Measurements from ENCODE around the gene BRAF.
"Not testable (repeated sequence)": the region's sequence is repeated elsewhere in the genome, so short reads cannot be mapped to it uniquely, and the experiment has no call there.

Gene BRAF

DNA sequence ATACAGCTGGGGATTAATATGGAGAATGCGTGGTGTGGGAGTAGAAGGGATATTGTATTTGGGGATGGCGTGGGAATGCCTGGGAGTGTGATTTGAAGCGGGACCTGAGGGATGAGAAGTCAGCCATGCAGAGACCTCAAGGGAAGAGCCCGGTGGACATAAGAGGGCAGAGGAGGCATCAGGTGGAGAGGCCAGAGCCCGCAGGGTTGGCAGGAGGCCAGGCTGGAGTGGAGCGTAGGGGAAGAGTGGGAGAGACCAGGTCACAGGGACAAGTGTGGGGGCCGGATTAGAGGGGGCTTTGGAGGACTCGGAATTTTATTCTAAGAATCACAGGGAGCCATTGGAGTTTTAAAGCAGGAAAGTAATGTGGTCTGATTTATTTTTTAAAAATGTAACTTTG is 226.3 kb downstream of the BRAF start:
- DNase-seq: no peak

DNA sequence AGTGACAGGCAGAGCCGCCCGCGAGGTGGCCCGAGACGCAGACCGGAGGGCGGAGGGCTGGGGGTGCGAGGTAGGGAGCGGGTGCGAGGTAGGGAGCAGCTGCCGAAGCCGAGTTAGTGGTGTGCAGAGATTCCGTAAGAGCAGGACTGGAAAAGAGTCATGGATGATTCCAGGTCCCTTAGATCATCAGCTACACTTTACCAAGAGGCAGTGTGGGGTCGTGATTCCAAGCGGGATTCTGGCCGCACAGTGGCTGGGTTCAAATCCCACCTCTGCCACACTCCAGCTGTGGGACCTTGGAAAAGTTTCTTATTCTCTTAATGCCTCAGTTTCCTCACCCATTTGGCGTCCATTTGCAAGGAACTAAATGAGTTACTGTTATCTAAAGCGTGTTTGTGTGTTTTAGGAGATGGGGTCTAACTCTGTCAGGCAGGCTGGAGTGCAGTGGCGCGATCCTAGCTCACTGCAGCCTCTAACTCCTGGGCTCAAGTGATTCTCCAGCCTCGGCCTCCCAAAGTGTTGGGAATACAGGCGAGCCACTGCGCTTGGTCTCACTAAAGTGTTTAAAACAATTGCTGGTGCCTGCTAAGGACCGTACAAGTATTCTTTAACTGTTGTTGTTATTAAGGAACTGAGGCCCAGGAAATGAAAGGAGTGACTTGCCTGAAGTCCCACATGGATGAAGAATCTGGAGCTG is 227.1 kb downstream of the BRAF start:
- no peak for DNase-seq

DNA sequence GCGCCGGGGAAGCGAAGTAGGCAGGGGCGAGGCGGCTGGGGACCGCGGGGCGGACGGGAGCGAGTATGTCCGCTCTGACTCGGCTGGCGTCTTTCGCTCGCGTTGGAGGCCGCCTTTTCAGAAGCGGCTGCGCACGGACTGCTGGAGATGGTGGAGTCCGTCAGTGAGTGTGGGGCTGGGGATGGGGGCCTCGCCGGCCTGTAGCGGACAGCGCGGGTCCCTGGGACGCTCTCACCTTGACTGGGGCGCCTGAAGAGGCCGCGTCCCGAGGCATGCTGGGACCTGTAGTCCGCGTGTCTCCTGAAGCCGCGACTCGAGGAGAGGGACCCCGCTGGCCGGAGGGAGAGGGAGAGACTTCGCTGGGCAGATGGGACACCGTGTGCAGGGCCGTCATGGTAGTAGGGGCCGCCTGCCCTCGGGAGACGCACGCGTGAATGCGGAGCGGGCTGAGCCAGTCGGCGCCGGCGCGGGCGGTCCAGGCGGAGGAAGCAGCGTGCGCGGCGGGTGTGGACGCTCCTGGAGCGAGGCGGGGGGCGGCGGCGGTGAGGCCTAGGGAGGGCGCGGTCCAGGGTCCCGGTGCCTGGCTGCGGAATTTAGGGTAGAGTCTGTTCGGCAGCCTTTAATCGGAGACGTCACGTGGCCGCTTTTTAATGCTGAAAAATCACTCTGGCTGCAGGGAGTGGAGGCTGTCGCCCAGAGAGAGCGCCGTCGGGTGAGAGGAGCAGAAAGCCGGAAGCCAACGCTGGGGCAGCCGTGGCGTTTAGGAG is 227.9 kb downstream of the BRAF start, which contains the start of gene NDUFB2:
TSS of gene NDUFB2 (plus strand) at position 29 of the 767 bp plus-strand sequence. CDS start at position 66, 37 bp downstream.
- DNase-seq: peak; percentile 99

DNA sequence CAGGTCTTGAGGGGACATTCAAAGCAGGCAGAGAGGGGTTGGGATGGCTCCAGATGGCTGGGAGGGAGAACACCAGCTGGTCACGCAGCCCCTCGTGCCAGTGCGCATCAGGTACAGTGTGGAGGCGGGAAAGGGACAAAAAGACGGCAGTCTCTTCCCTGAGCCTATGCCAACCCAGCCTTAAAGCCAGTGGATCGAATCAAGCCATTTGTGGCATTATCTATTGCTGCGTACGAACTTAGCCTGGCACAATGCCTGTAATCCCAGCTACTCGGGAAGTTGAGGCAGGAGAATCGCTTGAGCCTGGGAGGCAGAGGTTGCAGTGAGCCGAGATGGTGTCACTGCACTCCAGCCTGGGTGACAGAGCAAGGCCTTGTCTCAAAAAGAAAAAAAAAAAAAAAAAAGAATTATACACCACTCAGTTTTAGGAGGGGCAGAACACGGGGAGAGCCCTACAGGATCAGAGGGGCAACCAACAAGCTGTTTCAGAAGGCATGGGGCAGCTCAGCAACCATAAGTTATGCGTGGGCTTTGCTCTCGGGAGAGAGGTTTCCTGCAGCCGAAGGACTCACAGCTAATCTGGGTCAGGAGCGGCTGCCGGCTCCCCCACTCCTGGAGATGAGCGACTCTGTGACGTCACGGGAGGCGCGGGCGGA is 228.6 kb downstream of the BRAF start:
- no peak for DNase-seq

DNA sequence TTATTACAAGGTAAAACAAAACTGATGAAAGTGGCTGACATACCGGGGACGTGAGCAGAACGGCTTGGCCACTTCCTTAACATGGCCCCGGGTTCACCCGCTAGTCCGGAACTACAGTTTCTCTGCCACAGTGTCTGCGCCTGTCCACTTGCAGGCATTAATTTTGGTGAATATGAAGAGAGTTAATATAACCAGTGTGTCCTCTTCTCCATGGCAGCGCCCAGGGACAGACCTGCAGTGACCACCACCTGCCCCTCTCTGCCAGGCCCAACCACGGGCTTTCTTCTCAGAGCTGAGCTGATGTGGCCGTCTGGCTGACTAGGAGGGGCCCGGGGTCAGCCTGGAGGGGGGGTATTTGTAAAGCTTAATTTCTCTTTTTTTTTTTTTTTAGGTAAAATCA is 229.3 kb downstream of the BRAF start:
- no peak for DNase-seq

DNA sequence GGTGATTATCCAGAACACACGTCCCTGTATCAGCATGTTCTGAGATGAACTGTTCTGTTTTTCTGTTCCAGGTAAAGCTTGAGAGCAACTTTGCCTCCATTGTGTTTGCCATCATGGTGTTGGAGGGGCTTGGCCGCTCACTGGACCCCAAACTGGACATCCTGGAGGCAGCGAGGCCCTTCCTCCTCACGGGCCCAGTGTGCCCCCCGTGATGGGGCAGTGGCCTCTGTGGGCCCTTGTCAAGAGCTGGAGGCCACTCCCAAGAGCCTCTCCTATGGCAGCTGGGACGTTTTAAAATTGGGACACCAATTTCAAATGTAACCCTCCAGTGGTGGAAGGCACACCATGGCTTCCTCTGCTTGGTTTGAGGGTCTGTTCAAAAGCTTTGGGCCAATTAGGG is 230.1 kb downstream of the BRAF start:
- no peak for DNase-seq

DNA sequence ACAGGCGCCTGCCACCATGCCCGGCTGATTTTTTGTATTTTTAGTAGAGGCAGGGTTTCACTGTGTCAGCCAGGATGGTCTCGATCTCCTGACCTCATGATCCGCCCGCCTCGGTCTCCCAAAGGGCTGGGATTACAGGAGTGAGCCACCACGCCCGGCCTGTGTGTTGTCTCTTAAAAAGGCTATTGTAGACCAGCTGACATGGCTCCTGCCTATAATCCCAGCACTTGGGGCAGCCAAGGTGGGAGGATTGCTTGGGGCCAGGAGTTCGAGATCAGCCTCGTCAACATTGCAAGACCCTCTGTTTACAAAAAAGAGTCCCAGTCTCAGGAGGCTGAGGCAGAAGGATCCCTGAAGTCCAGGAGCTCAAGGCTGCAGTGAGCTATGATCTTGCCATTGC is 230.9 kb downstream of the BRAF start:
- not testable (repeated sequence) for DNase-seq

DNA sequence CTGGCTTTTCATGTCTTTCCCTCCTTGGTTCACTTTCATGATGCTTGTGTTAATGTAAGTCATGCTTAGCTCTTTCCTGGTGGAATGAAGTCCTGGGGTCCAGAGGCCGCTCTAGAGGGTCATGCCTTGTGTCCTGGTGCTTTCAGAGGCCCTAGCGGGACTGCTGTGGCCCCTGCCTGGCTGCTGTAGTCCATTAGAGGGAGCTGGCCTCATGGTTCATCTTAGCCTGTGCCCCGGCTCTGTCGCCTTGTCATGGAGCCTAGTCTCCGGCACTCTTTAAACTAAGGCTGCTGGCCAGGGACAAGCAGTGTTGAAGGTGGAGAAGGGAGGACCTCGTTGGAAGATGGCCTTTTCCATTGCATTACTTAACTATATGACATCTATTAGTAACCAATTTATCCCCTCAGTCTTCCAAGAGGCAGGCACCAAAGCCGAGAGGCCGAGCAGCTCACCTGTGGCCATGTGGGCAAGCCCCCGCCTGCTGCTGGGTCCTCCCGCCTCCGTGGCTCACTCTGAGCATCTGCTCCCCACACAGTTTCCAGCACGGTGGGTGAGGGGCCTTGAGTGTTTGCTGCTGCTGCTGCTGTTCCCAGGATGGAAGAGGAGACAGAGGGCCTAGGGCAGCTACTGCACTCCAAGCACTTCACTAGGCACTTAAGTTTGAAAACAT is 233.2 kb downstream of the BRAF start:
- DNase-seq: no peak

DNA sequence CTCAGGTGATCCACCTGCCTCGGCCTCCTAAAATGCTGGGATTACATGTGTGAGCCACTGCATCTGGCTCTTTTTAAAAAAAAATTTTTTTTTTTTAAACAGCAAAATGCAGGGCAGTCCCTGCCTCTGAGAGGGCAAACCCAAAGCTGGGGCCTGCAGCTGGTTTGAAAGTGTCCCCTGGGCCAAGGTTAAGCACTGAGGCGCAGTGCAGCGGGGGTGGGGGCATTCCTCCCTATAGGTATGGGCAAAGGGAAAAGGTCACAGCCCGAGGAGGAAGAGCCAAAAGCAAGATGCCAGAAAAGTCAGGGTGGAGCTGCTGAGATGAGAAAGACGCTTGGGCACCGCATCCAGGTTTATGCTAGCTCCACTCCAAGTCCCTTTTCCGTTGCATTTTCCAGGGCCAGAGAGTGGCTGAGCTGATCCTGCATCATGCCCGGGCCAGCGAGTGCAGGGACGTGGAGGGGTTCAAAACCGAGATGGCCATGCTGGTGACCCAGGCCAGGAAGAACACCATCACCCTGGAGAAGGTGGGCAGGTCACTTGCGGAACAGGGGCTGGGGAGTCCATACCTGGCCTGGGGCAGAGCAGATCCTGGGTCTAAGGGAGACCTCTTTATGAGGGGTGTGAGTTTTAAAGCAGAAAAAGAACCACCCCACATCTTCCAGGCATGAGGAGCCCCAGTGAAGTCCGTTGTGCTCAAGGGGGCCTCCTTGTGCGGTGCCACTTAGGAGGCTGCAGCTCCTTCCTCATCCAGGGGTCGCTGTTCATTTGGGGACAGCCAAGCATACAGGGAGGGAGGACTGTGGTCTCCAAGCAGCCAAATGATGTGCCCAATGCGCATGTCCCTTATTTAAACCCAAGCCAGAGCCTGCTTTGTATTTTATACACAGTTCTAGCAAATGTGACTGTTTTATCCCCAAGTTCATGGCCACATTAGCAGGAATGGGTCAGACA is 235.3 kb downstream of the BRAF start:
- no peak for DNase-seq

DNA sequence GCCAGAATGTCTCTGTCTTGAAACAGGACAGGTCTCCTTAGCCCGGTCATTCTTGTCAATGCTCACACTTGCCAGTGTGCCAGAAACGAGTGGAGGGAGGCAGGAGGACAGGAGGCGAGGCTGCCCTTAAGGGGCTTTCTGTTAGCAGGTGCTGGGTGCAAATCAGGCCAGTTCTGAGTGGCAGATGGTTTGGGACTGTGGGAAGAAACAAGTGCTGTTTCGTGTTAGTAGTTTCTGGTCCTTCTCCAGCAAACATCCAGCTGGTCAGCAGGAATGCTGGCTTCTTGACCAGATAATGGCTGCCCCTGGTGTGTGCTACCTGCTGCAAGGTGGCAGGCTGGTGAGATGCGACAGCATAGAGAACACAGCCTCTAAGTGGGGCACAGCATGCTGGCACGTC is 236.4 kb downstream of the BRAF start:
- no peak for DNase-seq

DNA sequence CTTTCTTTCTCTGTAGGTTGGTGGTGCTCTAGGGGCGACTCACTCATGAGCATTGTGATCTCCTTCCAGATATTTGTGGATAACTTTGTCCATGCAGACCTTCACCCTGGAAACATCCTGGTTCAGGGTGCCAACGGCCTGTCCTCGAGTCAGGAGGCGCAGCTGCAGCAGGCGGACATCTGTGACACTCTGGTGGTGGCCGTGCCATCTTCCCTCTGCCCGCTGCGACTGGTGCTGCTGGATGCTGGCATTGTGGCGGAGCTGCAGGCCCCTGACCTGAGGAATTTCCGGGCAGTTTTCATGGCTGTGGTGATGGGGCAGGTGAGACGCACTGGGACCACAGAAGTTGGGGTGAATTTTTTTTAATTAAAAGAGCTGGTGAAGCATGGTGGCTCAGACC is 237.8 kb downstream of the BRAF start:
- no peak for DNase-seq

DNA sequence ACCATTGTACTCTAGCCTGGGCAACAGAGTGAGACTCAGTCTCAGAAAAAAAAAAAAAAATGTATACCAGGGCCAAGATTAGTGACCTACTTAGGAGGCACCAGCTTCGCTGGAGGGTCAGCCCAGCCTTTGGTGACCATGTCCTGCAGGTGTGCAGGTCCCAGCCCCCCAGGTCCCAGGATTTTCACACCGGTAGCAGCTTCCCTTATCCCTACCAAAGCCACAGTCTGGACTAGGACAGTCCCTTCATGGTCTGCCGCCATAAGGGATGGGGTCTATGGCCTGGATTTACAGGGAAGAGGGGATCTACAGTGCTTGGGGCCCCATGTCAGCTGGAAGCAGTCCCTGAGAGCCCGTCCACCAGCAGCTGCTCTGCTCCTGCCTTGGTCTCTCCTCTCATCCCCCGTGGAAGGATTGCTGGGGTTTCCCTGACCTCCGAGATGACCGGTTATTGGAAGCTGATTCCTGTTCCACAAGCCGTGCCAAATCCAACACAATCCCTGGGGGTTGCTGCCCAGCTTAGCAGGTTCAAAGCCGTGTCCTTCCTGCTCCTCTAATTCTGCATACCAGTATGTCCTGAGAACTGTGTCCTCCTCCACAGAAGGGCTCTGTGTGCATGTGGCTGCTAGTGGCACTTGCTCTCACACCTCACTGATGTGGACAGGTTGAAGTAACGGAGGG is 239.2 kb downstream of the BRAF start:
- DNase-seq: no peak

DNA sequence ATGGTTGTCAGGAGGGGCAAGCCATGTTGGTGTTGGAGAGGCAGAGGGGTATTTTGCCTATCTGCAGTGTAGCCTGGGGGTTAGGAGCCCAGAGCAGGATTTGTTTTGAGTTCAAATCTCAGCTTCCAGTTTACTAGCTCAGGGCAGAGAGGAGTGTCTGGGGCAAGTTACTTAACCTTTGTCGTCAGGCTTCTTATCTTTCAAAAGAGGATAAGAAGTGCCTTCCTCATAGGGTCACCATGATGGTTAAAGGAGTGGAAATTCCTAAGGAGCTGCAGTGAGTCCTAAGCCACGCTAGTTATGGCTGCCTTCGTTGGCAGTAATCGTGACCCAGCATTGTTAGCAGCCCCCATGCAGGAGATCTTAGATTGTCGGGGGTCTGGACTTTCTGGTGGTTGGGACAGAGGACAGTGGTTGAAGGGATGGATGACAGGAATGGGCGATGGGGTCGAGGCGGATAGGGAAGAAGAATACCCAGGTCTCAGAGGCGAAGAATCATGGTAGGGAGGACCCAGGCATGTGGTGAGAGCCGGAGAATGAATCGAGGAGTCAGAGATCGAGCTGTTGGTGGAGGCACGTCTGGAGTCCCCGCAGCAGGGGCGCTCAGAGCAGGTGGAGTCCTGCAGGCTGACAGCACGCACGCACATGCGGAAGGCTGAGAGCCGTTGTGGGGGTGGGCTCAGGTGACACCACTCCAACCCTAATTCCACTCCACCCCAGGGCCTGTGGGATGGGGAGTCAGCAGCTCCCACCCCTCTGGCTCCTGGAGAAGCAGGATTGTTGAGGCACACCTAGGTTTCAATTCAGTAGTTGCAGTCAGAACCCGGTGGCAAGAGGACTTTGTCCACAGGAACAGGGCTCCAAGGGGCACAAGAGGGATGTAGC is 240.4 kb downstream of the BRAF start:
- DNase-seq: no peak

DNA sequence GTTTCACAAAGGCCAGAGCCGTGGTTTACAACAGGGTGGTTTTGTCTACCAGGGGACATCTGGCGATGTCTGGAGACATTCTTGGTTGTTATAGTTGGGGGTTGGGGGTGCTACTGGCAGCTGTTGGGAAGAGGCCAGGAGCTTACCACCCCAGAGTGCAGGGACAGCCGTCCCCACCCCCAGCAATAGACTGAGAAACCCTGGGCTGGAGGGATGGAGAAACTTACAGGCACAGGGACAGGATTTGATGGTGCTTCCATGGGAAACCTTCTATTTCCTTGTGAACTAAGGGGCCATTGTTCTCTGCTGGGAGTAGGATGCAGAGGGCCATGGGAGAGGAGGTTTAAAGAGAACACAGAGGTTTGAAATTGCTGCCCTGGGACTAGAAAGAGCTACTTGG is 241.1 kb downstream of the BRAF start:
- no peak for DNase-seq

DNA sequence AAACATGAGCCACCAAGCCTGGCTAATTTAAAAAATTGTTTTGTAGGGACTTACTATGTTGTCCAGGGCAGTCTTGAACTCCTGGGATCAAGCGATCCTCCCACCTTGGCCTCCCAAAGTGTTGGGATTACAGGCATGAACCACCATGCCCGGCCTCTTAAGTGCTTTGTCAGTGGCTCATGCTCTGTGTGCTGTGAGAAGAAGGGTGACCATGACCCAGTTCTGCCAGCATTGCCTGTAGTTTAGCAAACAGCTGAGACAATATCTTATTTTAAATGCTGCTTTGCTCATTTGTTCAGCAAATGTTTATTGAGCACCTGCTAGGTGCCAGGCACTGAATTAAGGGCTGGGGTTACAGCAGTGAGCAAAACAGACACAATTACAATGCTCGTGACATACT is 243.0 kb downstream of the BRAF start:
- no peak for DNase-seq

DNA sequence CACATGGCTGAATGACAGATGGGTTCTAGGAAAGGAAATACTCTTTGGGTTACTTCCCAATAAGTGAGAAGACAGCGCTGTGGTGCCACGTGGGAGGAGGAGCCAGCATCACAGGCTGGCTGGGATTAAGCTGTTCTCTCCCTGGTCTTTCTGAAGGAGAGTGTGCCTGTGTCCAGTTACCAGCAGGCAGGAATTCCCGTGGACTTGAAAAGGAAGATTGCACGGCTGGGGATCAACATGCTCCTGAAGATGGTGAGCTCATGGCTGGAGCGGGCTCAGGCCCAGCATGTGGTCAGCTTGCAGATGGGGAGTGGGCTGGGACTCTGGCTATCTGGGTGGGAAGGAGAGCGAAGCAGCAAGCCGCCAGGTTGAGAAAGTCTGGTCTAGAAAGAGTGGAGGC is 243.8 kb downstream of the BRAF start:
- DNase-seq: no peak

DNA sequence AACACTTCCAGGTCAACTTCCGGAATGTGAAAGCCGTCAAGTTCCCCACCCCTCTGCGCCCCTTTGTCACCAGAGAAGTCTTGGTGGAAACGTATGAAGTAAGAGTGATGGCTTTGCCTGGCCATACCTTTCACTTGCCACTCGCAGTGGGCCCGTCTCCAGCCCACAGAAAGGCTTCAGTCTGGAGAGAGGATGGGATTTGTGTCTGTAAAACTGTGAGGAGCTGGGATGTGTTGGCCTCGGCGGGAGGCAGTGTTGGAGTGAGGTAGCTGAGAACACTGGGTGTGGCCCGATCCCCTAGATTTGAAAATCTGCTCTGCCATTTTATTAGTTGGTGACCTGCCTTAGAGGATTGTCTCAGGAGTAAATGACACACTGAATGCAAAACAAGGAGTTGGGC is 245.5 kb downstream of the BRAF start:
- DNase-seq: no peak

DNA sequence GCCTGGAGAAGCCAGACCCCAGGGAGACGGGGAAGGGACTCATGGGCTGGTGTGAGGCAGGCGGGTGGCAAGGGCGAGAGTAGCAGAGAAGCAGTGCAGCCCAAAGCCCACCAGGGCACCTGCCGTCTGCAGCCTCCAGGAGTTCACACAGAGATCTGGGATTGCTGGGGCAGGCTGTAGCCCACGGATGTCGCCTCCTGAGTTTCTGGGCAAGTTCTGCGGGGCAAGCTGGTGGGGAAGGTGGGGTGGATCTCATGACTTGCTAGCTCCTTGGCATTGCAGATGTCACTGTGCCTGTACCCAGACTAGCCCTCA is 246.0 kb downstream of the BRAF start:
- DNase-seq: no peak

DNA sequence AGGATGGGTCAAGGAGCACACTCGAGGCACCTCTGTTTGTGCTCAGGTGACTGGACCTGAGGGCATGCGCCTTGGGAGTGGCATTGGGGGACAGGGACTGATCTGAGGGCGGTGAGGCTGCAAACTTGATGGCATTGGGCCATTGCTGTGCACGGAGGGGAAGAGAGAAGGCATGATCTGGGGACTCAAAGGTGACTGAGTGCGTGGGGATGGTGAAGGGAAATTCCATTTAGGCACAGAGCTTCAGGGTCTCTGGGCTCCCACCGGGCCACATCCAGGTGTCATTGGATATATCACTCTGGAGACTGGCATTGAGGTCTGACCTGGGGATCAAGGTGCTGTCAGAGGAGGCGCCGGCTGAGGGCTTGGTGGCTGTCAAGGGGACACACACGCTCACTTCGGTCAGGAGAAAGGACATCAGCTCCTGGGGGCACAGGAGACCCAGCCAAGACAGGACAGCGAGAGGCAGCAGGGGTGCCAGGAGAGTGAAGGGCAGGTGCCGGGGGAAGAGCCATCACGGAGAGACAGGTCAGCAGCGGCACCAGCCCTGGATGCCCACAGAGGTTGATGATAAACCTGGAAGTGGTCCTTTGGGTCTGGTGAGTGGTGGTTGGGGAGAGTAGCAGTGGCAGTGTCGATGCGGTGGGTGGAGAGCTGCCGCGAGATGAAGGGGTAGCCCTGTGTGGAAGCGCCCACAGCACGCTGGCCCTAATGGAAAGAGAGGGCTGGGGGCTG is 246.5 kb downstream of the BRAF start:
- no peak for DNase-seq

DNA sequence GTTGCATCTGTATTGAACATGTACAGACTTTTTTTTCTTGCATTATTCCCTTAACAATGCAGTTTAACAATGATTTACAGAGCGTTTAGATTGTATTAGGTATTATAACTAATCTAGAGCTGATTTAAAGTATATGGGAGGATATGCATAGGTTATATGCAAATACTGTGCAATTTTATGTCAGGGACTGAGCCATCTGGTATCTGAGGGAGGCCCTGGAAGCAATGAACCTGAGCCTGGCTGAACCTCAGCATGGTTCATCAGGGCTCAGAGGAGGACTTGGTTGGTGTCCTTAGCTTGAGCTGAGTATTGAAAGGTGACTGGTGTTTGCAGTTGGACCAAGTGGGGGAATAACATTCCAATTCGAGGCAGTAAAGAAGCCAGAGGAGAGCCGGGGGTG is 247.2 kb downstream of the BRAF start:
- DNase-seq: no peak
